KMS-11 (cell line): ENCODE measurements around the gene SMAD3.

ENCODE experiments used
- H2AFZ ChIP-seq: fragments of 200-600 bp; sonication (generic); 2 replicates; pipeline ENCODE4 v1.6.1; 2016; ENCODE audit warnings: antibody characterized with exemption, mixed run types, low read depth
- H3K27ac ChIP-seq: fragments of 200-600 bp; sonication (generic); 2 replicates; pipeline ENCODE4 v1.6.1; 2016; ENCODE audit warnings: mild to moderate bottlenecking, mixed run types
- H3K27me3 ChIP-seq: fragments of 200-600 bp; sonication (generic); 2 replicates; pipeline ENCODE4 v1.6.1; 2017; ENCODE audit warnings: mild to moderate bottlenecking, low read depth, mixed run types, moderate library complexity; ENCODE audit not compliant: insufficient read depth
- H3K36me3 ChIP-seq: fragments of 200-600 bp; sonication (generic); 2 replicates; pipeline ENCODE4 v1.6.1; 2017; ENCODE audit warnings: mild to moderate bottlenecking, mixed run types; ENCODE audit not compliant: insufficient read depth
- H3K4me1 ChIP-seq: fragments of 200-600 bp; sonication (generic); 2 replicates; pipeline ENCODE4 v1.6.1; 2016; ENCODE audit warnings: mild to moderate bottlenecking, low read depth, mixed run types; ENCODE audit not compliant: poor library complexity, severe bottlenecking
- H3K4me2 ChIP-seq: fragments of 200-600 bp; sonication (generic); 2 replicates; pipeline ENCODE4 v1.7.0; 2016; ENCODE audit warnings: mild to moderate bottlenecking, mixed run types
- H3K4me3 ChIP-seq: fragments of 200-600 bp; sonication (generic); IDR thresholded peaks from 2 replicates; pipeline ENCODE4 v1.6.1; 2017; ENCODE audit warnings: low read depth, low read length, mixed read lengths; ENCODE audit not compliant: insufficient read depth
- H3K79me2 ChIP-seq: fragments of 200-600 bp; sonication (generic); 2 replicates; pipeline ENCODE4 v1.6.1; 2016; ENCODE audit warnings: low read depth, mixed run types; ENCODE audit not compliant: insufficient read depth
- H3K9ac ChIP-seq: fragments of 200-600 bp; sonication (generic); 2 replicates; pipeline ENCODE4 v1.6.1; 2016; ENCODE audit warnings: mild to moderate bottlenecking, mixed run types
- H4K20me1 ChIP-seq: fragments of 200-600 bp; sonication (generic); 2 replicates; pipeline ENCODE4 v1.6.1; 2016; ENCODE audit warnings: mild to moderate bottlenecking, mixed run types; ENCODE audit not compliant: insufficient read depth
- CTCF ChIP-seq: fragments of 200-600 bp; sonication (generic); conservative IDR thresholded peaks from 2 replicates; pipeline ENCODE4 v1.6.1; 2017; ENCODE audit warnings: low read depth, mild to moderate bottlenecking, antibody characterized with exemption, low read length, moderate library complexity, mixed read lengths

SMAD3 gene

DNA sequence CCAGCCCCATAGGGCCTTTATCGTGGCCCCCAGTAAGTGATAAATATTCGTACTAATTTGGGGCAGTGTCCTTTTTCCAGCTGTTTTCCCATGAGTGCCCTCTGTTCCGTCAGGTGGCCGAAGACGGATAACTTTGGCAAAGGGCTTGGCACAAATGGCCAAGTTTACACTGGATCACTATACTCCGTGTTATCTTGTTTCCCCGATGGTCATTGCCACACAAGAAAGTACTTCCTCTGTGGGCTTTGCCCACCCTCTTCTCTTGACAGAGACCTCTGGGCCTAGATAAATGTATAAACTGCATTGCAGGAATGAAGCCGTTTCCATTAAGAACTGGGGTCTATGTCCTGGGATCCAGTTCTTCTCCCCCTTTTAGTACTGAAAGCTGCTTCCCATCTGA lies 39.1 kb downstream of the SMAD3 start:
- Histone ChIP-seq H3K79me2 (no peaks in the 10 kb centered on the region; the same call in 1 of the 2 replicates), H3K4me2 (no peak overlapping the region), H3K27me3 (no peaks in the 10 kb centered on the region), H3K4me3 (no peak overlapping the region), H3K27ac (no peak overlapping the region), H3K9ac (no peak overlapping the region), H4K20me1 (no peaks in the 10 kb centered on the region), H3K36me3 (no peaks in the 10 kb centered on the region), H3K4me1 (peaks cover 37% of the 10 kb centered on the region), H2AFZ (no peak overlapping the region)
- TF ChIP-seq CTCF = no peak

DNA sequence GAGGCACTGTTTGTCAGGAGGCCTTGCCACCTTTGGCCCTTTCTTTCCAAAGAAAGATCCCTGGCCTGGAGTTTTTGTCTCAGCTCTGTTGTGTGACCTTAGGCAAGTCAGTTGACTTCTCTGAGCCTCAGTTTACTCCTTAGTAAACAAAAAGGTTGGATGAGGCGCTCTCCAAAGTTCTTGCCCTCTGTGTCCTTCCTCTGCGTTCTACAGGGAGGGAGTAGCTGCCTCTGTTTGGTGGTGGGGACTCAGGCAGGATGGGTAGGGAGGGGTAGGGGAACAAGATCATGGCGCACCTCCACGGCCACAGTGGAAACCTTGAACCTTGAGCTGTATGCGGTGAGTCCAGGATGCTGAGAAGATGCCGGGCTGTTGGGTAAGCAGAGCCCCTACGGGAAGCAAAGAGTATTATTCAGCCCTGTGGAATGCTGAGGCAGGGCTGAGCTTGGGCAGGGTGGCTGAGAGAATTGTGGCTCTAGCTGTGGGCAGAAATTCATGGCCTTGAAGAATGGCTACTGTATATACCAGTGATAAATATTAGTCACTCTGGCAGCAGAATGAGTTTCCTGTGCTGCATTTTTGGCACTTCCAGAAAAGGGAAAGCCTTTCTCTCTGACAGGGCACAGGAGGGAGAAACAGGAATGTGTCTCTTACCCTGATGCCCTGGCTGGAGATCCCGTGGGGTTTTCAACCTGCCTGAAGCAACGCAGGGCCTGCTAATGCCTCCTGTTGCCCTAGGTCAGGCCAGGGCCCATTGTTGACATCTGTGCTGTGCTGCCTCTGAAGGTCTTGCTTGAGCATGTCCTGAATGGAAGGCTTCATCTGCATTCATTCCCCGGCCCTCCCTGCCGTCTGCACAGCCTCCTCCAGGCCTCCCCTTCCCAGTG lies 39.9 kb downstream of the SMAD3 start:
- Histone ChIP-seq H3K27me3 (no peaks in the 10 kb centered on the region), H3K27ac (no peak overlapping the region), H4K20me1 (no peaks in the 10 kb centered on the region), H3K4me1 (peaks cover 29% of the 10 kb centered on the region), H3K4me3 (no peak overlapping the region), H2AFZ (no peak overlapping the region), H3K36me3 (no peaks in the 10 kb centered on the region), H3K9ac (no peak overlapping the region), H3K4me2 (no peak overlapping the region), H3K79me2 (no peaks in the 10 kb centered on the region)
- no peak for TF ChIP-seq CTCF

- H3K4me1 ChIP-seq = peaks cover 29% of the 10 kb centered on the region
- H3K4me3 ChIP-seq = no peak overlapping the region
- no peak overlapping the region for H3K9ac ChIP-seq
- H3K4me2 ChIP-seq = no peak overlapping the region
- TF ChIP-seq CTCF = no peak
- no peaks in the 10 kb centered on the region for H3K27me3 ChIP-seq
- H3K79me2 ChIP-seq = no peaks in the 10 kb centered on the region
- no peaks in the 10 kb centered on the region for H3K36me3 ChIP-seq
- H2AFZ ChIP-seq = no peak overlapping the region
- no peaks in the 10 kb centered on the region for H4K20me1 ChIP-seq
- H3K27ac ChIP-seq = no peak overlapping the region
Observed at GRCh38 chr15:67105991-67106763, 40.8 kb downstream of the SMAD3 start.

DNA sequence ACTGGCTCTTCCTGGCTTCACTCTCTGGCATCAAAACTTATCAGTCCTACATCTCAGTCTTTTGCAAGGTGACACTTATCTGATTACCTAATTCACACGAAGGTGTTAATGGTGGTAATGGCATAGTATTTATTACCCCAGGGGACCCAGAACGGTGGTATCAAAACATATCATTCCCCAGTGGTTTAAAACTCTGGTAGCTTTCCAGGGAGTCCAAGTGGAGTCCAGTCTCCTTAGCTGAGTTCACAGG lies 41.3 kb downstream of the SMAD3 start:
- no peak for TF ChIP-seq CTCF
- Histone ChIP-seq H3K27me3 (no peaks in the 10 kb centered on the region), H3K27ac (no peak overlapping the region), H3K4me3 (no peak overlapping the region), H3K36me3 (no peaks in the 10 kb centered on the region), H3K79me2 (no peaks in the 10 kb centered on the region), H3K4me2 (no peak overlapping the region), H3K4me1 (peaks cover 24% of the 10 kb centered on the region), H4K20me1 (no peaks in the 10 kb centered on the region), H3K9ac (no peak overlapping the region), H2AFZ (no peak overlapping the region)
